GM12878 (cell line): ENCODE results near the gene FAN1.

Source experiments
- BHLHE40 ChIP-seq, 2 experiments: fragments of 450-650 bp in 1 of 2; IDR thresholded peaks; 2 replicates each; pipeline ENCODE4 v1.6.1; 2011 to 2017; ENCODE audit warnings: low read depth in 2 of 2, borderline replicate concordance in 1 of 2, improper control_type of control experiment in 1 of 2, low read length in 1 of 2, mild to moderate bottlenecking in 1 of 2
- CEBPB ChIP-seq, 2 experiments: fragments of 150-350 bp in 1 of 2; IDR thresholded peaks; 2 replicates each; pipeline ENCODE4 v1.6.1; 2012 to 2014; ENCODE audit warnings: low read depth in 2 of 2, low read length in 2 of 2, borderline replicate concordance in 1 of 2, inconsistent platforms in 1 of 2
- EZH2 ChIP-seq: IDR thresholded peaks from 2 replicates; pipeline ENCODE4 v1.6.1; 2012; ENCODE audit warnings: low read depth, mild to moderate bottlenecking, control low read depth, inconsistent platforms, low read length, borderline replicate concordance; ENCODE audit not compliant: control insufficient read depth
- MEF2A ChIP-seq: IDR thresholded peaks from 2 replicates; pipeline ENCODE4 v1.6.1; 2011; ENCODE audit warnings: low read depth, mild to moderate bottlenecking, low read length, moderate library complexity; ENCODE audit not compliant: insufficient read depth
- MYC ChIP-seq: IDR thresholded peaks from 2 replicates; pipeline ENCODE4 v1.6.1; 2011; ENCODE audit warnings: mild to moderate bottlenecking, low read length, moderate library complexity, inconsistent platforms; ENCODE audit not compliant: insufficient read depth, insufficient replicate concordance, insufficient read length, severe bottlenecking
- TAF1 ChIP-seq: IDR thresholded peaks from 2 replicates; pipeline ENCODE4 v1.6.1; 2011; ENCODE audit warnings: mild to moderate bottlenecking, low read depth, low read length, borderline replicate concordance
- ZNF207 ChIP-seq: fragments of 450-650 bp; IDR thresholded peaks from 2 replicates; pipeline ENCODE4 v1.6.1; 2014; ENCODE audit warnings: antibody characterized with exemption, mild to moderate bottlenecking, borderline replicate concordance
- TF ChIP-seq, protein P1 (sequence below): IDR thresholded peaks from 2 replicates; pipeline ENCODE4 v1.6.1; 2012; ENCODE audit warnings: low read length, inconsistent platforms
- TF ChIP-seq, protein P2 (sequence below): fragments of 450-650 bp; IDR thresholded peaks from 2 replicates; pipeline ENCODE4 v1.6.1; 2017; ENCODE audit warnings: mild to moderate bottlenecking, moderate library complexity
- TF ChIP-seq, protein P3 (sequence below), 3 experiments: IDR thresholded peaks in 2 of 3; conservative IDR thresholded peaks in 1 of 3; 2 replicates each; pipeline ENCODE4 v1.5.1; 2011; ENCODE audit warnings: low read depth in 3 of 3, low read length in 3 of 3, mild to moderate bottlenecking in 3 of 3, control low read depth in 2 of 3, moderate library complexity in 2 of 3, inconsistent platforms in 1 of 3, mixed read lengths in 1 of 3; ENCODE audit not compliant: control insufficient read depth in 2 of 3, insufficient read depth in 1 of 3; ENCODE audit errors: extremely low read depth in 1 of 3

DNA sequence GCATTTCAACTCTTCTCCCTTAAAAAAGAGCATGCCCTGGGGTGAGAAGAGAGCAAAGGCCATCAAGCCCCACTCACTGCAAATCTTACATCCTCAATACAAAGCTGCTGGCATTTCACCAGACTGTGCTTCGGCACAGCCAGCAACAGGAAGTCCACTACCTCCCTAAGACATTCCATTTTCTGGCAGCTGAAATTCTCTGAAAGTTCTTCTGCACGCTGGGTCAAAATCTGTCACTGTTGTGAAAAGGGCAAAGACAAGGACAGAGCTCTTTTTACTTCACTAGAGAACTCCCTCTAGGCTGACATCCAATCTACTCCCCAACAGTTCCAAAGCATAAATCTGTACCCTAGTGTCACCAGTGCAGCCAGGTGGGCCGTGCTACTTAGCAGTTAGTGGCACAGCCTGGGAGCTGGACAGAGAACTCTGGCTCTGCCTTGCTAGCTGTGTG is 81.4 kb downstream of the FAN1 start:
- TF ChIP-seq ZNF207 = no peak
- TF ChIP-seq BHLHE40 (IDR thresholded peaks at IDR 0.05; ENCODE audit: borderline replicate concordance in 1 of 2, low read depth in 2 of 2, low read length in 1 of 2) = no peak
- TF ChIP-seq, protein P1, sequence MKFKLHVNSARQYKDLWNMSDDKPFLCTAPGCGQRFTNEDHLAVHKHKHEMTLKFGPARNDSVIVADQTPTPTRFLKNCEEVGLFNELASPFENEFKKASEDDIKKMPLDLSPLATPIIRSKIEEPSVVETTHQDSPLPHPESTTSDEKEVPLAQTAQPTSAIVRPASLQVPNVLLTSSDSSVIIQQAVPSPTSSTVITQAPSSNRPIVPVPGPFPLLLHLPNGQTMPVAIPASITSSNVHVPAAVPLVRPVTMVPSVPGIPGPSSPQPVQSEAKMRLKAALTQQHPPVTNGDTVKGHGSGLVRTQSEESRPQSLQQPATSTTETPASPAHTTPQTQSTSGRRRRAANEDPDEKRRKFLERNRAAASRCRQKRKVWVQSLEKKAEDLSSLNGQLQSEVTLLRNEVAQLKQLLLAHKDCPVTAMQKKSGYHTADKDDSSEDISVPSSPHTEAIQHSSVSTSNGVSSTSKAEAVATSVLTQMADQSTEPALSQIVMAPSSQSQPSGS = no peak
- TF ChIP-seq MYC = no peak
- TF ChIP-seq, protein P2, sequence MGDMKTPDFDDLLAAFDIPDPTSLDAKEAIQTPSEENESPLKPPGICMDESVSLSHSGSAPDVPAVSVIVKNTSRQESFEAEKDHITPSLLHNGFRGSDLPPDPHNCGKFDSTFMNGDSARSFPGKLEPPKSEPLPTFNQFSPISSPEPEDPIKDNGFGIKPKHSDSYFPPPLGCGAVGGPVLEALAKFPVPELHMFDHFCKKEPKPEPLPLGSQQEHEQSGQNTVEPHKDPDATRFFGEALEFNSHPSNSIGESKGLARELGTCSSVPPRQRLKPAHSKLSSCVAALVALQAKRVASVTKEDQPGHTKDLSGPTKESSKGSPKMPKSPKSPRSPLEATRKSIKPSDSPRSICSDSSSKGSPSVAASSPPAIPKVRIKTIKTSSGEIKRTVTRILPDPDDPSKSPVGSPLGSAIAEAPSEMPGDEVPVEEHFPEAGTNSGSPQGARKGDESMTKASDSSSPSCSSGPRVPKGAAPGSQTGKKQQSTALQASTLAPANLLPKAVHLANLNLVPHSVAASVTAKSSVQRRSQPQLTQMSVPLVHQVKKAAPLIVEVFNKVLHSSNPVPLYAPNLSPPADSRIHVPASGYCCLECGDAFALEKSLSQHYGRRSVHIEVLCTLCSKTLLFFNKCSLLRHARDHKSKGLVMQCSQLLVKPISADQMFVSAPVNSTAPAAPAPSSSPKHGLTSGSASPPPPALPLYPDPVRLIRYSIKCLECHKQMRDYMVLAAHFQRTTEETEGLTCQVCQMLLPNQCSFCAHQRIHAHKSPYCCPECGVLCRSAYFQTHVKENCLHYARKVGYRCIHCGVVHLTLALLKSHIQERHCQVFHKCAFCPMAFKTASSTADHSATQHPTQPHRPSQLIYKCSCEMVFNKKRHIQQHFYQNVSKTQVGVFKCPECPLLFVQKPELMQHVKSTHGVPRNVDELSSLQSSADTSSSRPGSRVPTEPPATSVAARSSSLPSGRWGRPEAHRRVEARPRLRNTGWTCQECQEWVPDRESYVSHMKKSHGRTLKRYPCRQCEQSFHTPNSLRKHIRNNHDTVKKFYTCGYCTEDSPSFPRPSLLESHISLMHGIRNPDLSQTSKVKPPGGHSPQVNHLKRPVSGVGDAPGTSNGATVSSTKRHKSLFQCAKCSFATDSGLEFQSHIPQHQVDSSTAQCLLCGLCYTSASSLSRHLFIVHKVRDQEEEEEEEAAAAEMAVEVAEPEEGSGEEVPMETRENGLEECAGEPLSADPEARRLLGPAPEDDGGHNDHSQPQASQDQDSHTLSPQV = no peak
- no peak for TF ChIP-seq MEF2A
- TF ChIP-seq, protein P3, sequence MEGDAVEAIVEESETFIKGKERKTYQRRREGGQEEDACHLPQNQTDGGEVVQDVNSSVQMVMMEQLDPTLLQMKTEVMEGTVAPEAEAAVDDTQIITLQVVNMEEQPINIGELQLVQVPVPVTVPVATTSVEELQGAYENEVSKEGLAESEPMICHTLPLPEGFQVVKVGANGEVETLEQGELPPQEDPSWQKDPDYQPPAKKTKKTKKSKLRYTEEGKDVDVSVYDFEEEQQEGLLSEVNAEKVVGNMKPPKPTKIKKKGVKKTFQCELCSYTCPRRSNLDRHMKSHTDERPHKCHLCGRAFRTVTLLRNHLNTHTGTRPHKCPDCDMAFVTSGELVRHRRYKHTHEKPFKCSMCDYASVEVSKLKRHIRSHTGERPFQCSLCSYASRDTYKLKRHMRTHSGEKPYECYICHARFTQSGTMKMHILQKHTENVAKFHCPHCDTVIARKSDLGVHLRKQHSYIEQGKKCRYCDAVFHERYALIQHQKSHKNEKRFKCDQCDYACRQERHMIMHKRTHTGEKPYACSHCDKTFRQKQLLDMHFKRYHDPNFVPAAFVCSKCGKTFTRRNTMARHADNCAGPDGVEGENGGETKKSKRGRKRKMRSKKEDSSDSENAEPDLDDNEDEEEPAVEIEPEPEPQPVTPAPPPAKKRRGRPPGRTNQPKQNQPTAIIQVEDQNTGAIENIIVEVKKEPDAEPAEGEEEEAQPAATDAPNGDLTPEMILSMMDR (IDR thresholded peaks at IDR 0.05 in 2 of 3, conservative IDR thresholded peaks at IDR 0.05 in 1 of 3; ENCODE audit: control insufficient read depth in 2 of 3, extremely low read depth in 1 of 3, insufficient read depth in 1 of 3, low read depth in 3 of 3, low read length in 3 of 3) = no peak
- TF ChIP-seq TAF1 = no peak
- no peak for TF ChIP-seq CEBPB (IDR thresholded peaks at IDR 0.05; ENCODE audit: borderline replicate concordance in 1 of 2, low read depth in 2 of 2, low read length in 2 of 2)
- no peak for TF ChIP-seq EZH2
